DOHH2 (cell line): Measurements from ENCODE around the gene SORBS1.

Experiments used
- EZH2phosphoT487 ChIP-seq: fragments of 200-600 bp; sonication (generic); IDR thresholded peaks from 2 replicates; pipeline ENCODE4 v1.6.1; 2017; ENCODE audit warnings: borderline replicate concordance, mild to moderate bottlenecking, antibody characterized with exemption, low read length, moderate library complexity, mixed read lengths
- TF ChIP-seq, protein P1 (sequence below): fragments of 200-600 bp; sonication (generic); IDR thresholded peaks from one replicate; pipeline ENCODE4 v1.5.1; 2014; ENCODE audit warnings: antibody characterized with exemption, mild to moderate bottlenecking, low read depth, low read length; ENCODE audit not compliant: poor library complexity, severe bottlenecking

DNA sequence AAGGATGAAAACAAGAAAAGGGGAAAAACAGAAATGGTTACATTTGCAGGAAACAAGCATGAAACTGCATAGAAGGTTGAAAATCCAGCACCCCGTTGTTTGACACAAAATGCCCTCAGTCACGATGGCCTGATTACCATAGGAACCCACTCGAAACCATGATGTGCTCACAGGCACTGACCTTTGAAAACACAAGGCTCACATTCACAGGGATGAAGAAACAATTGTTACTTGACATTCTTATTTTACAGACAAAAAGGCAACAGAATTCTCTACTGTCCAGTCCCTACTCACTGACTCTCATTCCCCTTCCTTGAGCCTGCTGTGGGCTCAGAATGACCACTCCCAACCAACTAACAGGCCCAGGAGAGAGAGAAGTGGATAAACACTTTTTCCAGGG, 138.9 kb downstream of the SORBS1 start:
- TF ChIP-seq, protein P1, sequence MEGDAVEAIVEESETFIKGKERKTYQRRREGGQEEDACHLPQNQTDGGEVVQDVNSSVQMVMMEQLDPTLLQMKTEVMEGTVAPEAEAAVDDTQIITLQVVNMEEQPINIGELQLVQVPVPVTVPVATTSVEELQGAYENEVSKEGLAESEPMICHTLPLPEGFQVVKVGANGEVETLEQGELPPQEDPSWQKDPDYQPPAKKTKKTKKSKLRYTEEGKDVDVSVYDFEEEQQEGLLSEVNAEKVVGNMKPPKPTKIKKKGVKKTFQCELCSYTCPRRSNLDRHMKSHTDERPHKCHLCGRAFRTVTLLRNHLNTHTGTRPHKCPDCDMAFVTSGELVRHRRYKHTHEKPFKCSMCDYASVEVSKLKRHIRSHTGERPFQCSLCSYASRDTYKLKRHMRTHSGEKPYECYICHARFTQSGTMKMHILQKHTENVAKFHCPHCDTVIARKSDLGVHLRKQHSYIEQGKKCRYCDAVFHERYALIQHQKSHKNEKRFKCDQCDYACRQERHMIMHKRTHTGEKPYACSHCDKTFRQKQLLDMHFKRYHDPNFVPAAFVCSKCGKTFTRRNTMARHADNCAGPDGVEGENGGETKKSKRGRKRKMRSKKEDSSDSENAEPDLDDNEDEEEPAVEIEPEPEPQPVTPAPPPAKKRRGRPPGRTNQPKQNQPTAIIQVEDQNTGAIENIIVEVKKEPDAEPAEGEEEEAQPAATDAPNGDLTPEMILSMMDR, result no peak
- TF ChIP-seq EZH2phosphoT487, result no peak
